Measurements from ENCODE around the gene CHST10. TPM values are rescaled to one million over a fixed set of nuclear protein-coding genes. Genes with fewer than 3 reads are reported as not detected.

The CHST10 gene
- total and polyA plus RNA-seq, 2 donors (not counting 3 experiments of a cell fraction or from before 2014, with no cell fraction given) = 11.1 to 12.3 TPM

DNA sequence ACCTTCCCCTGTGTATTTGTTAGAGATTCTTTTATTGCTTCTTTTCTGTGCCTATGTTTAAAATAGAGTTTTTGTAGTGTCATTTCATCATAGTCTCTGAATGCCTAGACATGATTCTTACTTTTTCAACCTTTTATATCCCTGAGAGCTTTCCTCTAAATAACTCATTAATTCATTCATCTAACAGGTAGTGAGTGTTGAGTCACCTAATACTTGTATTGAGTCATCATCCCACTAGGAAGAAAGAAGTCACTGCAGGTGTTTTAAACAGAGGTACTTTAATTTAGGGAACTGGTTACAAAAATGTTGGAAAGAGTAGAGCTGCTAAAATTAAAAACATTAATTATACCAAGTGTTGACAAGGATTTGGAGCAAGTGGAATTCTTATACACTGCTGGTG, 34.3 kb upstream of the CHST10 start:
- BruUV-seq (replicated peaks) = no TSS peak

More for the DNA sequence above, 34.3 kb upstream of the CHST10 start:
- H3K4me3 ChIP-seq (replicated peaks in 1 of 3; ENCODE audit: insufficient read depth in 1 of 3, low read depth in 1 of 3, low read length in 3 of 3) = no peak overlapping the region
- H3K27ac ChIP-seq (ENCODE audit: insufficient read depth, low read depth, low read length) = no peak overlapping the region
- H4K20me1 ChIP-seq (replicated peaks; ENCODE audit: control insufficient read depth, extremely low read depth, insufficient read depth, low read length) = no peaks in the 10 kb centered on the region
- no peak overlapping the region for H3K4me2 ChIP-seq (ENCODE audit: insufficient read depth, low read length)
- H3K36me3 ChIP-seq (ENCODE audit: control insufficient read depth in 2 of 2, extremely low read depth in 1 of 2, insufficient read depth in 2 of 2, low read length in 2 of 2) = no peaks in the 10 kb centered on the region
- intact Hi-C loops (cut with micrococcal nuclease) (no loop called here), dilution Hi-C loops (cut with MboI; ENCODE audit: extremely low pct_ligation_motif_present, low sequenced_read_pairs) (no loop called here)
- no peaks in the 10 kb centered on the region for H3K27me3 ChIP-seq (ENCODE audit: control insufficient read depth in 2 of 2, insufficient read depth in 2 of 2, low read length in 2 of 2)
- H3K9ac ChIP-seq (replicated peaks; ENCODE audit: extremely low read depth, insufficient read depth, low read length) = no peak overlapping the region
- DNase-seq (ENCODE audit: low read depth, low spot score) = no peak
- H3K4me1 ChIP-seq (ENCODE audit: control insufficient read depth, extremely low read depth, insufficient read depth, low read length) = no peaks in the 10 kb centered on the region
- POLR2A ChIA-PET = no interaction called here
- TF ChIP-seq FOS (IDR thresholded peaks at IDR 0.05; ENCODE audit: borderline replicate concordance, insufficient read depth, low read length) (no peak), POLR2AphosphoS5 (IDR thresholded peaks at IDR 0.05; ENCODE audit: insufficient read depth, low read depth, low read length) (no peak), CTCF (IDR thresholded peaks at IDR 0.05; ENCODE audit: extremely low read depth in 1 of 2, insufficient read depth in 1 of 2, low read depth in 1 of 2, low read length in 2 of 2) (no peak), EZH2 (IDR thresholded peaks at IDR 0.05; ENCODE audit: borderline replicate concordance, low read depth, low read length, severe bottlenecking) (no peak), POLR2A (IDR thresholded peaks at IDR 0.05; ENCODE audit: low read depth, low read length) (no peak), MYC (IDR thresholded peaks at IDR 0.05; ENCODE audit: low read depth, low read length) (no peak), GATA2 (IDR thresholded peaks at IDR 0.05; ENCODE audit: insufficient read depth, insufficient read length, low read depth, low read length) (no peak)
- H3K9me3 ChIP-seq (replicated peaks; ENCODE audit: control insufficient read depth, insufficient read depth, low read length) = no peaks in the 10 kb centered on the region
- no peaks in the 10 kb centered on the region for H3K9me1 ChIP-seq (replicated peaks; ENCODE audit: control insufficient read depth, extremely low read depth, insufficient read depth, low read length)
- CTCF ChIA-PET = no interaction called here
- no peaks in the 10 kb centered on the region for H3K79me2 ChIP-seq (ENCODE audit: control insufficient read depth, insufficient read depth, low read length)
- no peak overlapping the region for H2AFZ ChIP-seq (ENCODE audit: low read depth, low read length)
- FAIRE-seq = no peak

Measured in endothelial cell of umbilical vein (primary cell).